Prostate gland (tissue), 2 donors: ENCODE measurements around the gene MARCHF3. TPM values are rescaled to one million over a fixed set of nuclear protein-coding genes. Genes with fewer than 3 reads are reported as not detected.

ENCODE experiments used
- DNase-seq: peaks from one replicate; pipeline ENCODE4 v3.0.0-alpha.2; 2019; ENCODE audit warnings: low spot score
- H3K27ac ChIP-seq, 2 donors: fragments of 200-600 bp; sonication (generic); 2 replicates each; pipeline ENCODE4 v1.5.1; 2017 to 2019
- H3K27me3 ChIP-seq: fragments of 200-600 bp; sonication (generic); replicated peaks from 2 replicates; pipeline ENCODE4 v1.5.1; 2019; ENCODE audit not compliant: insufficient read depth
- H3K36me3 ChIP-seq, 2 donors: fragments of 200-600 bp; sonication (generic); 1 replicate in 1 of 2; 2 replicates in 1 of 2; pipeline versions ENCODE4 v1.5.1 to v1.8.1; 2017 to 2019
- H3K4me1 ChIP-seq: fragments of 200-600 bp; sonication (generic); replicated peaks from 2 replicates; pipeline ENCODE4 v1.5.1; 2019
- H3K4me3 ChIP-seq, 2 donors: fragments of 200-600 bp; sonication (generic); 2 replicates each; pipeline ENCODE4 v1.5.1; 2017 to 2019
- H3K9me3 ChIP-seq: fragments of 200-600 bp; sonication (generic); 2 replicates; pipeline ENCODE4 v1.5.1; 2017
- POLR2A ChIP-seq: fragments of 450-650 bp; IDR thresholded peaks from one replicate; pipeline ENCODE4 v1.6.1; 2016; ENCODE audit warnings: antibody characterized with exemption, mild to moderate bottlenecking
- POLR2AphosphoS5 ChIP-seq: sonication (generic); formaldehyde crosslinking; IDR thresholded peaks from one replicate; pipeline ENCODE4 v1.6.1; 2017; ENCODE audit warnings: antibody characterized with exemption
- WGBS: methylation state at CpG from one replicate; pipeline ENCODE4 v1.1.5; 2018; 5-methylcytosine and 5-hydroxymethylcytosine counted together
- intact Hi-C: fragments of 100-400 bp; cut with DNase I; formaldehyde crosslinking; loops from one replicate; pipeline ENCODE4 v1.14.2; 2022
- total RNA-seq, 2 donors: library from RNA; depleted of rRNA; stranded (reverse); fragments of >200 nt; gene quantifications; one replicate each; pipeline ENCODE4 v1.1.0, GENCODE V29; 2016
- TF ChIP-seq, protein P1 (sequence below), 4 experiments: fragments of 200-600 bp in 2 of 4; fragments of 450-650 bp in 2 of 4; sonication (generic) in 2 of 4; IDR thresholded peaks; 1 replicate in 3 of 4; 2 replicates in 1 of 4; pipeline ENCODE4 v1.5.1; 2016 to 2019; ENCODE audit warnings: antibody characterized with exemption in 4 of 4, mild to moderate bottlenecking in 2 of 4, moderate library complexity in 2 of 4

The MARCHF3 gene, protein sequence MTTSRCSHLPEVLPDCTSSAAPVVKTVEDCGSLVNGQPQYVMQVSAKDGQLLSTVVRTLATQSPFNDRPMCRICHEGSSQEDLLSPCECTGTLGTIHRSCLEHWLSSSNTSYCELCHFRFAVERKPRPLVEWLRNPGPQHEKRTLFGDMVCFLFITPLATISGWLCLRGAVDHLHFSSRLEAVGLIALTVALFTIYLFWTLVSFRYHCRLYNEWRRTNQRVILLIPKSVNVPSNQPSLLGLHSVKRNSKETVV
- 10 to 100 TPM in 1 of 2 donors, 1 to 10 TPM in 1; 1.2 to 21.1 TPM for total RNA-seq

DNA sequence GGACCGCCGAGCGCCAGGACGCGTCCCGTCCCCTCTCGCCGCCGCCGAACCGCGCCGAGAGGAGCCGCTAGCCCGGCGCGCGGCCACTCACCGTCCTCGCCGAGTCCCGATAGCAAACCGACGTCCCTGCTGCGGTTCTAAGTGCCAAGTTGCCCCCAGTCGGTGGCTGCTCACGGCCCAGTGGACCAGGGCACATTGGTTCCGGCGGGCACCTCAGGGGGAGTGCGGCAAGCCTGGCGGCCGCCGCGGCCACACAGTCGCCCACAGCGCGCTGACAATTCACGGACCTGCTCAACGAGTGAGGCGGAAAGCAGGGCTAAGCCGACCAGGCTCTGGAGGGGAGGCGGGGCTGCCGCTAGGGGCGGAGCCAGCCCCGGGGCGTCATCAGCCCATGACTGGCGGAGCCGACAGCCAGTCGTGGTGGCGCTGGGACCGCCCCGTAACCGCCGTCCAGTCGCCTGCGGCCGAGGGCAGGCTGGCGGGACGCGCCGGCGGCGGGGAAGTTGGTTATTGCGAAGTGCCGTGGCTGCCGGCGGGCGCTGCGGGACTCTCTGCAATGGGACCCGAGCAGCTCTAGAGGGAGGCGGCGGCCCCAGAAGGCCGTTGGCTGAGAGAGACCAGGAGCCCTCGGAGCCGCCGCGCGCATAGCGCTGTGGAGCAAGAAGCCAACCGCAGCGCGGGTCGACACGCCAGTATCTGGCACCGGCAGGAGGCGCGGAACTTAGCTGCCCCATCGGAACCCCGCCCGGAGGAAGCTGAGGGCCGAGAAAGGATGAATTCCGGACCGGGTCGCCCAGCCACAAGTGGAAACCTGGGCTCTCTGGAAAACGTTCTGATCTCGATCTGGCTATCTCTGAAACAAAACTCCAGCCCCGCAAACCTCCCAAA lies at the start of gene MARCHF3:
Gene MARCHF3 (minus strand): TSS at position 300 of the 888 bp plus-strand sequence. CDS start 112,387 bp downstream, outside the sequence.
- no peaks in the 10 kb centered on the region for H3K4me1 ChIP-seq
- no peaks in the 10 kb centered on the region for H3K9me3 ChIP-seq
- H3K27me3 ChIP-seq, result no peaks in the 10 kb centered on the region
- intact Hi-C loops, result no loop called here
- WGBS, result 0% methylated on average over 53 of the region's 97 CpGs
- H3K4me3 ChIP-seq, result peak within 1 kb of the TSS; percentile 51 to 64
- peak; percentile 97 for TF ChIP-seq POLR2A
- TF ChIP-seq, protein P1, sequence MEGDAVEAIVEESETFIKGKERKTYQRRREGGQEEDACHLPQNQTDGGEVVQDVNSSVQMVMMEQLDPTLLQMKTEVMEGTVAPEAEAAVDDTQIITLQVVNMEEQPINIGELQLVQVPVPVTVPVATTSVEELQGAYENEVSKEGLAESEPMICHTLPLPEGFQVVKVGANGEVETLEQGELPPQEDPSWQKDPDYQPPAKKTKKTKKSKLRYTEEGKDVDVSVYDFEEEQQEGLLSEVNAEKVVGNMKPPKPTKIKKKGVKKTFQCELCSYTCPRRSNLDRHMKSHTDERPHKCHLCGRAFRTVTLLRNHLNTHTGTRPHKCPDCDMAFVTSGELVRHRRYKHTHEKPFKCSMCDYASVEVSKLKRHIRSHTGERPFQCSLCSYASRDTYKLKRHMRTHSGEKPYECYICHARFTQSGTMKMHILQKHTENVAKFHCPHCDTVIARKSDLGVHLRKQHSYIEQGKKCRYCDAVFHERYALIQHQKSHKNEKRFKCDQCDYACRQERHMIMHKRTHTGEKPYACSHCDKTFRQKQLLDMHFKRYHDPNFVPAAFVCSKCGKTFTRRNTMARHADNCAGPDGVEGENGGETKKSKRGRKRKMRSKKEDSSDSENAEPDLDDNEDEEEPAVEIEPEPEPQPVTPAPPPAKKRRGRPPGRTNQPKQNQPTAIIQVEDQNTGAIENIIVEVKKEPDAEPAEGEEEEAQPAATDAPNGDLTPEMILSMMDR (IDR thresholded peaks at IDR 0.05), result peak; percentile 24 to 57 (median 41)
- peak; percentile 95 for TF ChIP-seq POLR2AphosphoS5
- peak within 1 kb of the TSS; percentile 81 to 84 for H3K27ac ChIP-seq
- peak; percentile 95 for DNase-seq
- H3K36me3 ChIP-seq, result no peaks in the 10 kb centered on the region

DNA sequence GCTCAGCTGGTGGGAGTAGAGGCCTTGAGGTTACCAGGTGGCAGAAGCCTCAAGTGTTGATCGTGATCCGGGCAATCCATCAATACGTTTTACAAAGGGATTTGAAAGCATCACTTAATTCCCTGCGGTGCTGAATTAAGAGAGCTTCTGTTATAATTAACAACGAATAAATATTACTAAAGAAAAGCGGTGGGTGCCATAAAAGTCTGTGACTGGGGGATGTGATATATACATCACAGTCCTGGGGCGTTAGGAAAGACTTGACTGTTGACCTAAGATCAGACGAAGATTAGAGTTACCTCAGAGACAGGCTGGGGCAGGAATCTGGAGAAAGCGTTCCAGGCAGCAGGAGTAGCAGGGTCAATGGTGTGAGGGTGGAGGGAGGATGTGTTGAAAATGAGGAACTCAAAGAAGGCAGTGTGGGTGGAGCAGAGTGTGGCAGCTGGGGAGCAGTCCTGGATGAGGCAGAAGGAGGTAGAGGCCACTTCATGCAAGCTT lies 49.7 kb upstream of the MARCHF3 start:
- H3K27ac ChIP-seq, result no peak overlapping the region
- no peaks in the 10 kb centered on the region for H3K27me3 ChIP-seq
- H3K36me3 ChIP-seq, result no peaks in the 10 kb centered on the region
- WGBS, result 19% methylated on average over 9 of the region's 9 CpGs
- no peaks in the 10 kb centered on the region for H3K9me3 ChIP-seq
- intact Hi-C loops, result no loop called here
- DNase-seq, result peak; percentile 41
- no peaks in the 10 kb centered on the region for H3K4me1 ChIP-seq
- TF ChIP-seq, protein P1 (IDR thresholded peaks at IDR 0.05), result no peak
- TF ChIP-seq POLR2A (no peak), POLR2AphosphoS5 (no peak)
- no peak overlapping the region for H3K4me3 ChIP-seq

DNA sequence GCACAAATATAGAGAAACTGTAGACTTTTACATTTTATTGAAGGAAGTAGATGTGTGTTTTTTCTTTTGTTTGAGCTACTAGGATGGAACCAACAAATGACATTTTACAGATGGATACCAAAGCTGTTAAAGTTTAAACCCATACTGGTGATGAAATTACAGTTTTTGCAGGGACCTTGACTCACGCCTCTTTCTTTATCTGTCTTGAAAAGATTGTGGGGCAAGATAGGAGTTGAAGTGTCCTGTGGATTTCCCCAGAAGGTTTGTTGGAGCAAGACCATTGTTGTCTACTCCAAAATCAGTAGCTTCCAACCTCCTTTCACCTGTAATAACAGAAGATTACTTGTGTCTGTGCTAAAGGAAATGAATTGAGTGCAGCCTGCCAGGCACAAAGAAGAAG lies 47.0 kb upstream of the MARCHF3 start:
- WGBS, result 55% methylated on average over 1 of the region's 1 CpG

DNA sequence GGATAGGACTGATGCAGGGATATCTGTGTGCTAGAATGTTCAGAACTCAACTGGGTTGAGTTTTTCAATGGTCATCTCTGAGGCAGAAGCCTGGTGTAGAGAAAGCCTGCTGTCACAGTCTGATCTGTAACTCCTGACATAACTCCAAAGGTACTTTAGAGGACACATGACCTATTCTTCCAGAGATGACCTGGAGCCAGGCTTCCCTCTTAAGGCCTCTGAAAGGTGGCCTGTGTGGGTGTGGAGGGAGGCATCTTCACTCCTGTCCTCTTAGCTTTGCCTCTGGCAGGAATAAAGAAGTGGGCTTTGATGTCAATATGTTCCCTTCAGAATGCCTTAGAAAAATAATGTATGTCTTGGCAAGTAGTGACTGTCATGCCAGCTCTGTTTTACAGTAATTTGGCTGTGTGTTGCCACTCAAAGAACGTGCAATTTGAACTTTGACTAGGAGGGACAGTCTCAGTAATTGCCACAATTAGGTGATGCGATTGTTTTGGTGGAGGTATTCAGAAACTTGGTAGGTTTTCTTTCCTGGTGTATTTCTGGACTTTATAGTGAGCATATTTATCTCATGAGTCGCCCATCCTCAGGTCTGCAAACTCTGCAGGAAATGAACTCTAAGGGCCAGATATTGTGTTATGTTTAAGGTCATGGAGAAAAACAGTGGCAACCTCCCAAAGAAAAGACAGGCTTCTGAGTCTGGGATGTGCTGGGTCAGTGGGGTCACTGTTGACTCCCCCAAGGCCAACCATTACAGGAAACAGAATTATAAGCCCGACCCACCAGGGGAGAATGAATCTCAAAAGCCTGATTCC lies 46.2 kb upstream of the MARCHF3 start:
- Histone ChIP-seq H3K9me3 (no peaks in the 10 kb centered on the region), H3K4me3 (no peak overlapping the region), H3K36me3 (no peaks in the 10 kb centered on the region), H3K27me3 (no peaks in the 10 kb centered on the region), H3K4me1 (no peaks in the 10 kb centered on the region), H3K27ac (no peak overlapping the region)
- no peak for TF ChIP-seq POLR2AphosphoS5
- TF ChIP-seq POLR2A, result no peak
- TF ChIP-seq, protein P1 (IDR thresholded peaks at IDR 0.05), result no peak
- no peak for DNase-seq
- 64% methylated on average over 4 of the region's 4 CpGs for WGBS
- intact Hi-C loops, result no loop called here

More for the DNA sequence above, 47.0 kb upstream of the MARCHF3 start:
- H3K27me3 ChIP-seq, result no peaks in the 10 kb centered on the region
- no peaks in the 10 kb centered on the region for H3K4me1 ChIP-seq
- H3K36me3 ChIP-seq, result no peaks in the 10 kb centered on the region
- no peak overlapping the region for H3K27ac ChIP-seq
- DNase-seq, result no peak
- intact Hi-C loops, result no loop called here
- no peak for TF ChIP-seq POLR2AphosphoS5
- no peak for TF ChIP-seq POLR2A
- TF ChIP-seq, protein P1 (IDR thresholded peaks at IDR 0.05), result no peak
- H3K4me3 ChIP-seq, result no peak overlapping the region
- H3K9me3 ChIP-seq, result no peaks in the 10 kb centered on the region
